BE2C (cell line): Measurements from ENCODE around the gene HEMGN.
"Not testable (repeated sequence)": the region's sequence is repeated elsewhere in the genome, so short reads cannot be mapped to it uniquely, and the experiment has no call there.

Source experiments
- DNase-seq: peaks from one replicate; pipeline ENCODE4 v3.0.0-alpha.2; 2020
- H3K27me3 ChIP-seq: fragments of 250-450 bp; sonication (Bioruptor Pico); 2 replicates; pipeline ENCODE4 v1.5.1; 2020; ENCODE audit warnings: mild to moderate bottlenecking
- H3K36me3 ChIP-seq: fragments of 250-450 bp; sonication (Bioruptor Pico); 2 replicates; pipeline ENCODE4 v1.5.1; 2020; ENCODE audit warnings: mild to moderate bottlenecking
- H3K4me1 ChIP-seq: fragments of 250-450 bp; sonication (Bioruptor Pico); 2 replicates; pipeline ENCODE4 v1.5.1; 2020
- H3K4me3 ChIP-seq: 2 replicates; pipeline ENCODE4 v1.5.1; 2011; ENCODE audit warnings: low read depth, low read length
- H3K9me3 ChIP-seq: fragments of 250-450 bp; sonication (Bioruptor Pico); 2 replicates; pipeline ENCODE4 v1.5.1; 2020
- CTCF ChIP-seq: IDR thresholded peaks from 2 replicates; pipeline ENCODE4 v1.5.1; 2012; ENCODE audit warnings: mild to moderate bottlenecking, low read depth, low read length

Gene HEMGN

GRCh38 chr9:97959585-97959984, 21.6 kb upstream of the HEMGN start:
- Histone ChIP-seq H3K4me3 (no peak overlapping the region), H3K4me1 (0 out of 2 replicates have a peak, but pooled peaks cover 2% of the 10 kb centered on the region), H3K36me3 (no peaks in the 10 kb centered on the region), H3K27me3 (no peaks in the 10 kb centered on the region), H3K9me3 (no peaks in the 10 kb centered on the region)
- no peak for DNase-seq
- TF ChIP-seq CTCF: no peak

GRCh38 chr9:97958812-97959511, 21.0 kb upstream of the HEMGN start:
- DNase-seq: no peak
- no peaks in the 10 kb centered on the region for H3K36me3 ChIP-seq
- H3K9me3 ChIP-seq: no peaks in the 10 kb centered on the region
- H3K4me3 ChIP-seq: no peak overlapping the region
- no peak for TF ChIP-seq CTCF
- no peaks in the 10 kb centered on the region for H3K27me3 ChIP-seq
- 0 out of 2 replicates have a peak, but pooled peaks cover 2% of the 10 kb centered on the region for H3K4me1 ChIP-seq

GRCh38 chr9:97956331-97956730, 18.4 kb upstream of the HEMGN start:
- H3K9me3 ChIP-seq: no peaks in the 10 kb centered on the region
- 0 out of 2 replicates have a peak, but pooled peaks cover 7% of the 10 kb centered on the region for H3K4me1 ChIP-seq
- DNase-seq: no peak
- no peak overlapping the region for H3K4me3 ChIP-seq
- no peak for TF ChIP-seq CTCF
- H3K27me3 ChIP-seq: peaks cover 5% of the 10 kb centered on the region
- no peaks in the 10 kb centered on the region for H3K36me3 ChIP-seq

GRCh38 chr9:97954550-97954989, 16.6 kb upstream of the HEMGN start:
- peak; percentile 45 for DNase-seq
- Histone ChIP-seq H3K4me1 (0 out of 2 replicates have a peak, but pooled peaks cover 7% of the 10 kb centered on the region), H3K4me3 (no peak overlapping the region), H3K27me3 (peaks cover 14% of the 10 kb centered on the region), H3K9me3 (0 out of 2 replicates have a peak, but pooled peaks cover 3% of the 10 kb centered on the region), H3K36me3 (no peaks in the 10 kb centered on the region)
- peak; percentile 82 for TF ChIP-seq CTCF

- DNase-seq, H3K4me3 ChIP-seq, H3K36me3 ChIP-seq, H3K9me3 ChIP-seq, H3K4me1 ChIP-seq: not testable (repeated sequence)
- peaks cover 27% of the 10 kb centered on the region for H3K27me3 ChIP-seq
These were observed 12.9 kb upstream of the HEMGN start for GRCh38 chr9:97950873-97951272.

- not testable (repeated sequence) for H3K4me3 ChIP-seq, DNase-seq, H3K36me3 ChIP-seq, H3K4me1 ChIP-seq, H3K9me3 ChIP-seq
- peaks cover 39% of the 10 kb centered on the region for H3K27me3 ChIP-seq
These were observed 9.1 kb upstream of the HEMGN start for GRCh38 chr9:97947094-97947493.

GRCh38 chr9:97945470-97945869, 7.5 kb upstream of the HEMGN start:
- H3K4me1 ChIP-seq, DNase-seq, H3K9me3 ChIP-seq, H3K4me3 ChIP-seq, H3K36me3 ChIP-seq: not testable (repeated sequence)
- peaks cover 48% of the 10 kb centered on the region for H3K27me3 ChIP-seq
